HepG2 (cell line): ENCODE data around the gene SMLR1. TPM values are rescaled to one million over a fixed set of nuclear protein-coding genes. Genes with fewer than 3 reads are reported as not detected.
A peak's percentile ranks its signal among the peaks of the same experiment; 100 is the strongest.

ENCODE experiments used
- ATF3 ChIP-seq: sonication (generic); formaldehyde crosslinking; IDR thresholded peaks from 2 replicates; pipeline ENCODE4 v1.4.0; 2020; ENCODE audit warnings: missing genetic modification reagents
- ETV5 ChIP-seq: IDR thresholded peaks from 2 replicates; pipeline ENCODE4 v1.6.1; 2018; ENCODE audit warnings: missing biosample characterization, missing genetic modification reagents, inconsistent platforms, borderline replicate concordance
- LBX2 ChIP-seq: sonication (generic); formaldehyde crosslinking; IDR thresholded peaks from 2 replicates; pipeline ENCODE4 v1.5.0; 2020; ENCODE audit warnings: missing genetic modification reagents, mild to moderate bottlenecking, borderline replicate concordance
- MBNL3 ChIP-seq: fragments of 250-450 bp; sonication (Bioruptor Pico); conservative IDR thresholded peaks from 2 replicates; pipeline ENCODE4 v1.8.0; 2022; ENCODE audit warnings: mild to moderate bottlenecking, inconsistent platforms
- MXD4 ChIP-seq: IDR thresholded peaks from 2 replicates; pipeline ENCODE4 v1.6.1; 2016; ENCODE audit warnings: mild to moderate bottlenecking, missing biosample characterization, missing genetic modification reagents
- NFYC ChIP-seq: IDR thresholded peaks from 2 replicates; pipeline ENCODE4 v1.6.1; 2016; ENCODE audit warnings: missing genetic modification reagents, missing compliant biosample characterization
- NONO ChIP-seq, 2 experiments: fragments of 450-650 bp in 1 of 2; sonication (generic) in 1 of 2; formaldehyde crosslinking in 1 of 2; IDR thresholded peaks in 1 of 2; conservative IDR thresholded peaks in 1 of 2; 2 replicates each; pipeline versions ENCODE4 v1.6.1 to v1.8.0; 2017 to 2022; ENCODE audit warnings: mild to moderate bottlenecking in 1 of 2, missing genetic modification reagents in 1 of 2, moderate library complexity in 1 of 2
- POLR2AphosphoS2 ChIP-seq: IDR thresholded peaks from 2 replicates; pipeline ENCODE4 v1.6.1; 2011; ENCODE audit warnings: low read depth, low read length, improper control_type of control experiment
- SAFB2 ChIP-seq: sonication (generic); formaldehyde crosslinking; IDR thresholded peaks from 2 replicates; pipeline ENCODE4 v1.5.1; 2020; ENCODE audit warnings: missing genetic modification reagents, low read depth, mild to moderate bottlenecking, borderline replicate concordance
- SOX13 ChIP-seq, 3 experiments: fragments of 450-650 bp in 1 of 3; sonication (generic) in 1 of 3; formaldehyde crosslinking in 1 of 3; IDR thresholded peaks in 2 of 3; conservative IDR thresholded peaks in 1 of 3; 2 replicates each; pipeline versions ENCODE4 v1.5.0 to v1.6.1; 2016 to 2020; ENCODE audit warnings: antibody characterized with exemption in 1 of 3, mild to moderate bottlenecking in 1 of 3, missing compliant biosample characterization in 1 of 3, missing genetic modification reagents in 1 of 3, moderate library complexity in 1 of 3
- TAF15 ChIP-seq: fragments of 200-400 bp; formaldehyde crosslinking; IDR thresholded peaks from one replicate; pipeline ENCODE4 v1.6.1; 2018; ENCODE audit warnings: mild to moderate bottlenecking, low read depth, low read length; ENCODE audit not compliant: poor library complexity, severe bottlenecking
- ZBTB4 ChIP-seq: sonication (generic); formaldehyde crosslinking; IDR thresholded peaks from 2 replicates; pipeline ENCODE4 v1.4.0; 2020; ENCODE audit warnings: missing genetic modification reagents, mild to moderate bottlenecking, borderline replicate concordance
- ZBTB42 ChIP-seq: sonication (generic); formaldehyde crosslinking; IDR thresholded peaks from 2 replicates; pipeline ENCODE4 v1.5.0; 2020; ENCODE audit warnings: mild to moderate bottlenecking, missing genetic modification reagents
- ZNF101 ChIP-seq: sonication (generic); formaldehyde crosslinking; IDR thresholded peaks from 2 replicates; pipeline ENCODE4 v1.4.0; 2020; ENCODE audit warnings: mild to moderate bottlenecking, low read depth, missing genetic modification reagents, borderline replicate concordance
- ZNF24 ChIP-seq: fragments of 450-650 bp; IDR thresholded peaks from 2 replicates; pipeline ENCODE4 v1.6.1; 2017; ENCODE audit warnings: antibody characterized with exemption, mild to moderate bottlenecking
- ZNF251 ChIP-seq: sonication (generic); formaldehyde crosslinking; IDR thresholded peaks from 2 replicates; pipeline ENCODE4 v1.9.0; 2021; ENCODE audit warnings: mild to moderate bottlenecking, missing genetic modification reagents
- ZNF280D ChIP-seq: sonication (generic); formaldehyde crosslinking; IDR thresholded peaks from 2 replicates; pipeline ENCODE4 v1.5.1; 2020; ENCODE audit warnings: mild to moderate bottlenecking, missing genetic modification reagents
- ZNF441 ChIP-seq: sonication (generic); formaldehyde crosslinking; IDR thresholded peaks from 2 replicates; pipeline ENCODE4 v1.7.0; 2021; ENCODE audit warnings: missing genetic modification reagents, borderline replicate concordance
- ZNF546 ChIP-seq: sonication (generic); formaldehyde crosslinking; conservative IDR thresholded peaks from 2 replicates; pipeline ENCODE4 v1.8.1; 2023; ENCODE audit warnings: mild to moderate bottlenecking, missing genetic modification reagents
- ZNF549 ChIP-seq: sonication (generic); formaldehyde crosslinking; IDR thresholded peaks from 2 replicates; pipeline ENCODE4 v1.5.0; 2020; ENCODE audit warnings: missing genetic modification reagents
- polyA plus RNA-seq, 8 experiments: library from polyadenylated mRNA; depleted of rRNA in 3 of 8; stranded (reverse) in 7 of 8; unstranded in 1 of 8; fragments of >200 nt; fragmentation: Illumina TruSeq in 4 of 8; extraction: Trizol in 4 of 8; gene quantifications; 2 replicates each; pipeline versions ENCODE4 v1.2.1 to v1.2.3, GENCODE V29; 2011 to 2016; ENCODE audit warnings: low read depth in 4 of 8, missing spikeins in 1 of 8, mixed read lengths in 1 of 8; ENCODE audit not compliant: insufficient read depth in 1 of 8
- total RNA-seq, 5 experiments: library from RNA; depleted of rRNA; stranded (reverse); fragments of >200 nt; fragmentation: Illumina TruSeq; extraction: Trizol; gene quantifications; 2 replicates each; pipeline ENCODE4 v1.2.3, GENCODE V29; 2016; ENCODE audit warnings: low read depth in 1 of 5

Gene SMLR1
- total and polyA plus RNA-seq, 2 of the 13 experiments (the other 11 are each of a cell fraction or from before 2014, with no cell fraction given): 41.8 to 104 TPM

GRCh38 chr6:130815200-130816071 is 11.8 kb upstream of the SMLR1 start (continued):
- TF ChIP-seq SOX13 (IDR thresholded peaks at IDR 0.05) (peak; percentile 96), SOX13 (CRISPR knock-in tag; conservative IDR thresholded peaks at IDR 0.05 in 1 of 2, IDR thresholded peaks at IDR 0.05 in 1 of 2) (peak in 1 of 2 experiments; percentile 99; a peak in 2 of 4 replicates), ZNF251 (no peak), NONO (IDR thresholded peaks at IDR 0.05) (no peak), NONO (CRISPR knock-in tag; conservative IDR thresholded peaks at IDR 0.05) (peak; percentile 86), POLR2AphosphoS2 (no peak), TAF15 (no peak), ZBTB42 (CRISPR knock-in tag) (no peak), MBNL3 (no peak), ZBTB4 (no peak), ZNF24 (peak; percentile 74; the same call in 1 of the 2 replicates), SAFB2 (CRISPR knock-in tag) (no peak), ZNF441 (peak; percentile 40; the same call in 1 of the 2 replicates), ATF3 (no peak), ZNF546 (CRISPR knock-in tag) (no peak), NFYC (no peak), MXD4 (CRISPR knock-in tag) (no peak), ZNF280D (CRISPR knock-in tag) (no peak), ZNF101 (CRISPR knock-in tag) (0 out of 2 replicates have a peak, but pooled peaks have one; percentile 58), ETV5 (CRISPR knock-in tag) (peak; percentile 58; the same call in 1 of the 2 replicates), ZNF549 (CRISPR knock-in tag) (no peak), LBX2 (CRISPR knock-in tag) (no peak)
